HCT116 (cell line): ENCODE measurements around the gene LY6G5B. TPM values are rescaled to one million over a fixed set of nuclear protein-coding genes. Genes with fewer than 3 reads are reported as not detected.

Experiments
- ATAC-seq: fragments of 200-7000 bp; cut with Tn5 transposase; 2 replicates; pipeline ENCODE4 v1.9.1; 2020; ENCODE audit warnings: mild to moderate bottlenecking, moderate library complexity
- BruUV-seq: library from RNA; stranded (reverse); fragments of 400-500 nt; replicated peaks from 2 replicates; lab custom pipeline; 2021; lab: Mats Ljungman, UMichigan
- CTCF ChIA-PET: fragments of 300-600 bp; sonication (Branson Sonifier 250); formaldehyde crosslinking; loops from one replicate; lab custom pipeline; 2021; ENCODE audit warnings: antibody characterized with exemption; lab: Charles Lee
- POLR2A ChIA-PET: fragments of 300-600, 350-600 bp; sonication (Branson Sonifier 250); formaldehyde crosslinking; loops from one replicate; lab custom pipeline; 2021; ENCODE audit warnings: antibody characterized with exemption; lab: Charles Lee
- RAD21 ChIA-PET, 2 experiments: fragments of 300-600 bp; sonication (Branson Sonifier 250); formaldehyde crosslinking; loops; one replicate each; lab custom pipeline; 2023; ENCODE audit warnings: low total read pairs in 2 of 2; ENCODE audit not compliant: uncharacterized antibody in 2 of 2, unreplicated experiment in 2 of 2, low non-redundant PET in 1 of 2; lab: Charles Lee
- DNase-seq: peaks from one replicate; pipeline ENCODE4 v3.0.0-alpha.2; 2010; ENCODE audit warnings: low read depth, low spot score
- H2AFZ ChIP-seq: fragments of 200-600 bp; shearing (Covaris generic), sonication (generic); 2 replicates; pipeline ENCODE4 v1.6.1; 2017; ENCODE audit warnings: low read depth, mixed run types, mixed read lengths, antibody characterized with exemption, low read length; ENCODE audit not compliant: poor library complexity, severe bottlenecking
- H3K27ac ChIP-seq: 2 replicates; pipeline ENCODE4 v1.5.1; 2012; ENCODE audit warnings: low read depth, low read length
- H3K27me3 ChIP-seq: fragments of 200-600 bp; sonication (generic); 2 replicates; pipeline ENCODE4 v1.6.1; 2016; ENCODE audit warnings: mixed run types, low read length, mixed read lengths; ENCODE audit not compliant: insufficient read depth
- H3K36me3 ChIP-seq, 2 experiments: fragments of 200-500 bp in 1 of 2; fragments of 200-600 bp in 1 of 2; sonication (Bioruptor generic) in 1 of 2; sonication (generic) in 1 of 2; 2 replicates each; pipeline versions ENCODE4 v1.5.1 to v1.6.1; 2014 to 2016; ENCODE audit warnings: low read length in 2 of 2, inconsistent platforms in 1 of 2, mixed read lengths in 1 of 2, mixed run types in 1 of 2; ENCODE audit not compliant: insufficient read depth in 2 of 2, control insufficient read depth in 1 of 2
- H3K4me1 ChIP-seq, 2 experiments: fragments of 200-600 bp in 1 of 2; sonication (generic) in 1 of 2; 2 replicates each; pipeline versions ENCODE4 v1.5.1 to v1.6.1; 2012 to 2017; ENCODE audit warnings: low read length in 2 of 2, inconsistent platforms in 1 of 2, mild to moderate bottlenecking in 1 of 2, mixed read lengths in 1 of 2, mixed run types in 1 of 2, moderate library complexity in 1 of 2; ENCODE audit not compliant: insufficient read depth in 2 of 2, control insufficient read depth in 1 of 2
- H3K4me2 ChIP-seq: fragments of 200-600 bp; sonication (generic); 2 replicates; pipeline ENCODE4 v1.6.1; 2017; ENCODE audit warnings: mixed run types, low read length, mixed read lengths
- H3K4me3 ChIP-seq, 2 experiments: fragments of 200-600 bp in 1 of 2; sonication (generic) in 1 of 2; replicated peaks in 1 of 2; 2 replicates each; pipeline ENCODE4 v1.5.1; 2011 to 2016; ENCODE audit warnings: low read length in 2 of 2, control low read depth in 1 of 2, low read depth in 1 of 2, mild to moderate bottlenecking in 1 of 2, mixed read lengths in 1 of 2, mixed run types in 1 of 2
- H3K79me2 ChIP-seq: fragments of 200-600 bp; sonication (generic); 2 replicates; pipeline ENCODE4 v1.6.1; 2017; ENCODE audit warnings: mild to moderate bottlenecking, mixed run types, low read length, moderate library complexity, mixed read lengths; ENCODE audit not compliant: insufficient read depth
- H3K9ac ChIP-seq: fragments of 200-600 bp; sonication (generic); 2 replicates; pipeline ENCODE4 v1.6.1; 2016; ENCODE audit warnings: low read length, mixed read lengths
- H3K9me2 ChIP-seq: fragments of 200-600 bp; sonication (generic), shearing (Covaris generic); 2 replicates; pipeline ENCODE4 v1.6.1; 2017; ENCODE audit warnings: mixed run types, mild to moderate bottlenecking, moderate library complexity; ENCODE audit not compliant: insufficient read depth
- H3K9me3 ChIP-seq, 2 experiments: fragments of 200-500 bp in 1 of 2; fragments of 200-600 bp in 1 of 2; sonication (Bioruptor generic) in 1 of 2; sonication (generic) in 1 of 2; 2 replicates each; pipeline ENCODE4 v1.6.1; 2014 to 2017; ENCODE audit warnings: low read length in 2 of 2, mixed read lengths in 2 of 2, inconsistent platforms in 1 of 2, low read depth in 1 of 2, mild to moderate bottlenecking in 1 of 2, mixed run types in 1 of 2, moderate library complexity in 1 of 2; ENCODE audit not compliant: control insufficient read depth in 1 of 2, insufficient read depth in 1 of 2
- H4K20me1 ChIP-seq: fragments of 200-600 bp; sonication (generic), shearing (Covaris generic); 2 replicates; pipeline ENCODE4 v1.6.1; 2017; ENCODE audit warnings: mixed run types, mild to moderate bottlenecking, moderate library complexity; ENCODE audit not compliant: insufficient read depth
- CTCF ChIP-seq, 3 experiments: fragments of 200-600 bp in 1 of 3; sonication (generic) in 1 of 3; IDR thresholded peaks in 2 of 3; conservative IDR thresholded peaks in 1 of 3; 2 replicates each; pipeline ENCODE4 v1.5.1; 2012 to 2017; ENCODE audit warnings: low read depth in 2 of 3, low read length in 2 of 3, antibody characterized with exemption in 1 of 3, borderline replicate concordance in 1 of 3, control low read depth in 1 of 3, mild to moderate bottlenecking in 1 of 3, mixed read lengths in 1 of 3, mixed run types in 1 of 3, moderate library complexity in 1 of 3; ENCODE audit not compliant: insufficient read depth in 1 of 3
- TCF7L2 ChIP-seq: IDR thresholded peaks from 2 replicates; pipeline ENCODE4 v1.7.0; 2011; ENCODE audit warnings: borderline replicate concordance, inconsistent platforms; ENCODE audit not compliant: insufficient read depth, insufficient read length; ENCODE audit errors: extremely low read depth
- intact Hi-C: fragments of 100-400 bp; cut with micrococcal nuclease; formaldehyde crosslinking; loops from 2 replicates; pipeline ENCODE4 v1.10.0; 2022
- total RNA-seq: library from RNA; stranded (reverse); gene quantifications from one replicate; pipeline ENCODE4 v1.2.1, GENCODE V29; 2021; ENCODE audit not compliant: unreplicated experiment

The LY6G5B gene
- total RNA-seq, 1 experiment from 2014 or later = 15.4 TPM

DNA sequence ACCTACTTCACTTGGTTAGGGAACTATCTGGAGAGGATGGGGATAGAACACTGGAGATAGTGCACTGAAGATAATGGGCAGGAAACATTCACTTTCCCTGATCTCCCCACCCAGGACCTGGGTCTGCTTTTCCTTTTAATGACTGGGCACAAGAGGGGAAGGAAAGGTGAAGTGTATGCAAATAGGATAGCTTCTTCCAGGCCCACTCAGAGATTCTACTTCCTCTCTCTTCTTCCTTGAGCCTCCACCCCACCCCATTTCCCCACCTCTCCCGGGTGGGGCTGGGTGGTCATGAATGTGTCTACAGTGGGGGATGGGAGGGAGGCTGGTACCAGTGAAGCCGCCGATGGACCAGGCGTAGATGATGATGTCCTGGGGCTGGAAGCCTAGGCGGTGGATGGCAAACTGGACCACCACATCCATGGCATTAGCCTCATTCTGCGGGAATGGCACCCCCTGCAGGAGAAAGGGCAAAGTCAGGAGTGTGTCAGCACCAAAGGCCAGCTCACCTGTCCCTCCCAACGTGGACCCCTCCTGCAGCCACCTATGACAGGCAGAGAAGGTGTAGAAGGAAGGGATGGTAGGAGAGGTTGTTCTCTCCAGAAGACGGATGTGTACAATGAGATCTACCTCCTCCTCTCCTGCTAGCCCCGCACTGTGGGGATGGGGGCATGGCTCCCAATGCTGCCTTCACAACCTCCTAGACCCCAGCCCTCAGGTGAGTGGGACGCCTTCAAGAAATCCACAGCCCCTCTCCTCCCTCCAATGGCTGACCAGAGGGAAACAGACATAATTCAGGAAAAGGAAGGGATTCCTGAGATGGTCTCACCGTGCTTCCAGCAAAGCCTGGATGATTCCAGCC is 19.7 kb downstream of the LY6G5B start:
- no peak overlapping the region for H2AFZ ChIP-seq
- TF ChIP-seq TCF7L2 (no peak), CTCF (IDR thresholded peaks at IDR 0.05 in 2 of 3, conservative IDR thresholded peaks at IDR 0.05 in 1 of 3; ENCODE audit: borderline replicate concordance in 1 of 3, insufficient read depth in 1 of 3, low read depth in 2 of 3, low read length in 2 of 3) (peak in 2 of 3 experiments; percentile 50 to 58; a peak in 4 of 6 replicates)
- TF ChIP-seq, all 23 proteins: peak for 1
- intact Hi-C loops = no loop called here
- peak overlapping the region; percentile 30; the same call in 1 of the 2 replicates for H3K9ac ChIP-seq
- H3K79me2 ChIP-seq = no peaks in the 10 kb centered on the region
- peaks cover 13 to 25% of the 10 kb centered on the region in 2 experiments; a peak in 2 of 4 replicates for H3K36me3 ChIP-seq
- H3K9me3 ChIP-seq = no peaks in the 10 kb centered on the region
- no peaks in the 10 kb centered on the region for H3K27me3 ChIP-seq
- ChIA-PET POLR2A (no interaction called here), RAD21 (no interaction called here), CTCF (interaction anchor here (1.0 to 1.3 kb wide), 2 partner anchors 14 to 40 kb away, joined by 4 to 7 read pairs; partner anchors contain the start of gene ABHD16A)
- ATAC-seq (peak; percentile 74), DNase-seq (no peak)
- no peaks in the 10 kb centered on the region for H4K20me1 ChIP-seq
- no peaks in the 10 kb centered on the region for H3K9me2 ChIP-seq
- H3K4me3 ChIP-seq = no peak overlapping the region
- H3K4me2 ChIP-seq = peak overlapping the region; percentile 47
- H3K27ac ChIP-seq = peak overlapping the region; percentile 23; the same call in 1 of the 2 replicates
- no TSS peak for BruUV-seq
- peaks cover 11 to 16% of the 10 kb centered on the region in 2 experiments for H3K4me1 ChIP-seq
